ENCODE data around the gene DLX4.

Gene DLX4

GRCh38 chr17:49949634-49950033 lies 19.4 kb upstream of the DLX4 start:
- DNase-seq: no peak

GRCh38 chr17:49951362-49952082 lies 17.5 kb upstream of the DLX4 start:
- no peak for DNase-seq

GRCh38 chr17:49952209-49952911 lies 16.6 kb upstream of the DLX4 start:
- DNase-seq: peak; percentile 82

GRCh38 chr17:49952912-49953497 lies 16.0 kb upstream of the DLX4 start:
- DNase-seq: no peak

- DNase-seq: no peak
These were observed 13.8 kb upstream of the DLX4 start for GRCh38 chr17:49955157-49955556.

GRCh38 chr17:49956780-49957179 lies 12.2 kb upstream of the DLX4 start:
- no peak for DNase-seq

GRCh38 chr17:49957350-49957749 lies 11.6 kb upstream of the DLX4 start:
- no peak for DNase-seq

- DNase-seq: no peak
These were observed 10.3 kb upstream of the DLX4 start for GRCh38 chr17:49958723-49959122.

GRCh38 chr17:49959183-49959935 lies 9.6 kb upstream of the DLX4 start:
- no peak for DNase-seq

- DNase-seq: no peak
These were observed 6.2 kb upstream of the DLX4 start for GRCh38 chr17:49962599-49963308.

GRCh38 chr17:49963309-49963625 lies 5.7 kb upstream of the DLX4 start:
- no peak for DNase-seq

GRCh38 chr17:49963626-49964302 lies 5.2 kb upstream of the DLX4 start:
- DNase-seq: no peak

GRCh38 chr17:49964303-49964768 lies 4.7 kb upstream of the DLX4 start:
- DNase-seq: no peak

GRCh38 chr17:49964769-49965523 lies 4.0 kb upstream of the DLX4 start:
- no peak for DNase-seq

GRCh38 chr17:49965524-49965909 lies 3.5 kb upstream of the DLX4 start:
- DNase-seq: no peak

GRCh38 chr17:49966767-49967166 lies 2.2 kb upstream of the DLX4 start:
- no peak for DNase-seq

GRCh38 chr17:49967205-49967604 lies 1.8 kb upstream of the DLX4 start:
- DNase-seq: no peak

- DNase-seq: no peak
These were observed 1.2 kb upstream of the DLX4 start for GRCh38 chr17:49967621-49968404.

GRCh38 chr17:49968405-49969133 lies 421 bp upstream of the DLX4 start:
- DNase-seq: peak; percentile 71

- DNase-seq: no peak
These were observed 902 bp downstream of the DLX4 start for GRCh38 chr17:49969795-49970389.
